Measurements from ENCODE around the gene RRP1B. TPM values are rescaled to one million over a fixed set of nuclear protein-coding genes. Genes with fewer than 3 reads are reported as not detected.

The RRP1B gene
- total RNA-seq, 1 experiment from 2014 or later: 44.2 TPM

Small RNA genes lying within 50 kb of the gene (microRNA-seq; reads per million reads assigned to microRNA genes)
- gene MIR6070 (ENCODE audit: unreplicated experiment): not detected

Other genes with a start within 250 kb of the RRP1B start
- 107 and 148 TPM in 2 replicates for gene SIK1, start 232.4 kb upstream of the RRP1B start, total RNA-seq (2014; rRNA removed)
- 1.2 and 2.4 TPM in 2 replicates for gene HSF2BP, start 72 bp upstream of the RRP1B start, total RNA-seq (2014; rRNA removed)
- 423 and 464 TPM in 2 replicates for gene PDXK, start 59.6 kb downstream of the RRP1B start, total RNA-seq (2014; rRNA removed)
- gene CSTB, start 116.7 kb downstream of the RRP1B start, total RNA-seq (2014; rRNA removed): 99.2 and 151 TPM in 2 replicates
- 76.4 and 96.6 TPM in 2 replicates for gene RRP1, start 130.0 kb downstream of the RRP1B start, total RNA-seq (2014; rRNA removed)
- 76.1 and 91.9 TPM in 2 replicates for gene AGPAT3, start 205.7 kb downstream of the RRP1B start, total RNA-seq (2014; rRNA removed)

All from PC-3 (cell line).